ENCODE results near the gene NEURL1. TPM values are rescaled to one million over a fixed set of nuclear protein-coding genes. Genes with fewer than 3 reads are reported as not detected.

The NEURL1 gene
- total RNA-seq, 1 experiment from 2014 or later: 0.10 TPM

DNA sequence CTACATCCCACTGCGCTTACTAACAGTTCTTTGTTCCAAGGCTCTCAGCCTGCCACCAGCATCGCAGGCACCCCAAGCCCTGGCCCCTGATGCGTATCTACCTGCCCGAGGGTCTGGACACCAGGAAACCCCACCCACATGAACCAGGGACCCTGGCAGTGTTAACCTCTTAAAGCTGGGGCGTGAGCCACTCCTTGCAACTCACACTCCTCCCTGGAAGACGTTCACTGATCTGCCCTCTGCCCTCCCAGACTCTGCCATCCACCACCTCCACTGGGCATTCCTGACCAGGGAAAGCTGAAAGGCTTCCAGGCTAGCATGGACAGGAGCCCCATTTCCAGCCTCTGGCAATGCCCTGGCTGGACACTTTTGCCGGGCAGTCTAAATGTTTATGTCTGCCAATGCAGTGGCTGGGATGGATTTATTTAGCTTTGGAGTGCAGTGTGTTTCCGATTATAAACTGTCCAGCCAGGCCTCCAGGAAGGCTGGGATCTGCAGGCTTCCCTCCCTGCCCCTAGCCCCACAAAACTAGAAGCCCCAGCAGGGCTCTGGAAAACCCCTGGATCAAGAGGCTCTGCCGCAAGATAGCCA is 117.5 kb downstream of the NEURL1 start:
- BruUV-seq (replicated peaks): no TSS peak

DNA sequence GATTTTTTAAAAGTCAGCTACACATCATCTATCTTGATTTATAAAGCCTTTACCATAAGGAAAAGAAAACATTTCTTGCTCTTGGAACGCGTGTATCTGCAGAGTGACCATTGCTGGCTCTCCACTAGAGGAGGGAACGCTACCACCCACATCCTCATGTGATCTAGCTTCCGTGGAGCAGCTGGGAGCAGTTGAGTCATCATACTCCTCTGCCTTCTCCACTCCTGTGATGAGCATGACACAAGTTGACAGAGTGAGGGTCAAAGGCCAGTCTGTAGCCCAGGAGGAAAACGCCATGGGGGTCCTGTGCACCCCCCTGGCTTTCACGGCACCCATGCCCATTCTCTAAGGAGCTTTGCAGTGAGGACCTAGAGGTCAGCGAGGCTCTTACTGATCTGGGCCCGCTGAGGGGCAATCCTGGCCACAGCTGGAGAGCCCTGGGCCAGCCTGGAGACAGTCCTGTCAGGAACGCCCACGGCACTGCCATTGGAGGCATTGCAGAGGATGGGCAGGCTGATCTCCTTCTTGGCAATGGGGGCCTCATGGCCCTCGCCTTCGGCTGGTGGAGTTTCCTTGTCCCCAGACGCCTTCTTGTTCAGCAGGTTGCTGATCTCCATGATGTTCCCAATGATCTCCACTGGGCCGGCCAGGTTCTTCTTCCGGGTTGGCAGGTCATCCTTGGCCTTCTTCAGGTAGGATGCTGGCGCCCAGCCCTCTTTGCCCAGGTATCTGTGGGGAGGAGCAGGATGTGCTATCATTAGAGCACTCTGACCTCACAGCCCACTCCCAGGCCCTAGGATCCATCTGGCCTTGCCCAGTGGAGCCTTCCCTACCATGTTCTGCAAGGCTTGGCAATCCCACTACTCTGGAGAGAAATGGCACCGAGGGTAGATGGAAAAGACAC is 119.2 kb downstream of the NEURL1 start:
- intact Hi-C loops (cut with micrococcal nuclease; ENCODE audit: unreplicated experiment): no loop called here
- H3K4me3 ChIP-seq (ENCODE audit: low read depth in 2 of 2, low read length in 2 of 2): no peak overlapping the region
- no peaks in the 10 kb centered on the region for H3K36me3 ChIP-seq (ENCODE audit: control insufficient read depth, insufficient read depth, low read length)
- H3K9me3 ChIP-seq (ENCODE audit: control insufficient read depth, insufficient read depth, low read depth, low read length): no peaks in the 10 kb centered on the region
- in situ Hi-C loops (cut with HindIII; ENCODE audit: low pct_unique_long_range_greater_than_20kb, low sequenced_read_pairs): no loop called here
- no peaks in the 10 kb centered on the region for H3K27me3 ChIP-seq (ENCODE audit: control insufficient read depth, insufficient read depth, low read length)
- no peak for DNase-seq (ENCODE audit: low read depth, low spot score)
- no TSS peak for BruUV-seq (replicated peaks)
- CTCF ChIA-PET: interaction anchor here (0.6 to 1.7 kb wide), 2 partner anchors 44 to 73 kb away, joined by 3 to 5 read pairs; no protein-coding TSS in a partner anchor
- POLR2A ChIA-PET: no interaction called here
- H3K27ac ChIP-seq (ENCODE audit: low read length): no peak overlapping the region
- H3K4me1 ChIP-seq (ENCODE audit: control insufficient read depth, insufficient read depth, low read length): no peaks in the 10 kb centered on the region
- TF ChIP-seq SIN3A (IDR thresholded peaks at IDR 0.05; ENCODE audit: borderline replicate concordance, insufficient read depth, low read depth, low read length) (no peak), TCF7L2 (IDR thresholded peaks at IDR 0.05; ENCODE audit: low read depth, low read length) (no peak), POLR2AphosphoS5 (IDR thresholded peaks at IDR 0.05; ENCODE audit: low read depth, low read length) (no peak)
- TF ChIP-seq, protein P1, sequence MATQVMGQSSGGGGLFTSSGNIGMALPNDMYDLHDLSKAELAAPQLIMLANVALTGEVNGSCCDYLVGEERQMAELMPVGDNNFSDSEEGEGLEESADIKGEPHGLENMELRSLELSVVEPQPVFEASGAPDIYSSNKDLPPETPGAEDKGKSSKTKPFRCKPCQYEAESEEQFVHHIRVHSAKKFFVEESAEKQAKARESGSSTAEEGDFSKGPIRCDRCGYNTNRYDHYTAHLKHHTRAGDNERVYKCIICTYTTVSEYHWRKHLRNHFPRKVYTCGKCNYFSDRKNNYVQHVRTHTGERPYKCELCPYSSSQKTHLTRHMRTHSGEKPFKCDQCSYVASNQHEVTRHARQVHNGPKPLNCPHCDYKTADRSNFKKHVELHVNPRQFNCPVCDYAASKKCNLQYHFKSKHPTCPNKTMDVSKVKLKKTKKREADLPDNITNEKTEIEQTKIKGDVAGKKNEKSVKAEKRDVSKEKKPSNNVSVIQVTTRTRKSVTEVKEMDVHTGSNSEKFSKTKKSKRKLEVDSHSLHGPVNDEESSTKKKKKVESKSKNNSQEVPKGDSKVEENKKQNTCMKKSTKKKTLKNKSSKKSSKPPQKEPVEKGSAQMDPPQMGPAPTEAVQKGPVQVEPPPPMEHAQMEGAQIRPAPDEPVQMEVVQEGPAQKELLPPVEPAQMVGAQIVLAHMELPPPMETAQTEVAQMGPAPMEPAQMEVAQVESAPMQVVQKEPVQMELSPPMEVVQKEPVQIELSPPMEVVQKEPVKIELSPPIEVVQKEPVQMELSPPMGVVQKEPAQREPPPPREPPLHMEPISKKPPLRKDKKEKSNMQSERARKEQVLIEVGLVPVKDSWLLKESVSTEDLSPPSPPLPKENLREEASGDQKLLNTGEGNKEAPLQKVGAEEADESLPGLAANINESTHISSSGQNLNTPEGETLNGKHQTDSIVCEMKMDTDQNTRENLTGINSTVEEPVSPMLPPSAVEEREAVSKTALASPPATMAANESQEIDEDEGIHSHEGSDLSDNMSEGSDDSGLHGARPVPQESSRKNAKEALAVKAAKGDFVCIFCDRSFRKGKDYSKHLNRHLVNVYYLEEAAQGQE (IDR thresholded peaks at IDR 0.05; ENCODE audit: insufficient read depth in 1 of 2, low read depth in 2 of 2, low read length in 1 of 2): no peak
- TF ChIP-seq, protein P2, sequence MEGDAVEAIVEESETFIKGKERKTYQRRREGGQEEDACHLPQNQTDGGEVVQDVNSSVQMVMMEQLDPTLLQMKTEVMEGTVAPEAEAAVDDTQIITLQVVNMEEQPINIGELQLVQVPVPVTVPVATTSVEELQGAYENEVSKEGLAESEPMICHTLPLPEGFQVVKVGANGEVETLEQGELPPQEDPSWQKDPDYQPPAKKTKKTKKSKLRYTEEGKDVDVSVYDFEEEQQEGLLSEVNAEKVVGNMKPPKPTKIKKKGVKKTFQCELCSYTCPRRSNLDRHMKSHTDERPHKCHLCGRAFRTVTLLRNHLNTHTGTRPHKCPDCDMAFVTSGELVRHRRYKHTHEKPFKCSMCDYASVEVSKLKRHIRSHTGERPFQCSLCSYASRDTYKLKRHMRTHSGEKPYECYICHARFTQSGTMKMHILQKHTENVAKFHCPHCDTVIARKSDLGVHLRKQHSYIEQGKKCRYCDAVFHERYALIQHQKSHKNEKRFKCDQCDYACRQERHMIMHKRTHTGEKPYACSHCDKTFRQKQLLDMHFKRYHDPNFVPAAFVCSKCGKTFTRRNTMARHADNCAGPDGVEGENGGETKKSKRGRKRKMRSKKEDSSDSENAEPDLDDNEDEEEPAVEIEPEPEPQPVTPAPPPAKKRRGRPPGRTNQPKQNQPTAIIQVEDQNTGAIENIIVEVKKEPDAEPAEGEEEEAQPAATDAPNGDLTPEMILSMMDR (IDR thresholded peaks at IDR 0.05): no peak
- ATAC-seq: no peak

More for the DNA sequence above, 117.5 kb downstream of the NEURL1 start:
- Histone ChIP-seq H3K36me3 (ENCODE audit: control insufficient read depth, insufficient read depth, low read length) (no peaks in the 10 kb centered on the region), H3K27me3 (ENCODE audit: control insufficient read depth, insufficient read depth, low read length) (no peaks in the 10 kb centered on the region), H3K9me3 (ENCODE audit: control insufficient read depth, insufficient read depth, low read depth, low read length) (no peaks in the 10 kb centered on the region), H3K4me3 (ENCODE audit: low read depth in 2 of 2, low read length in 2 of 2) (no peak overlapping the region), H3K27ac (ENCODE audit: low read length) (no peak overlapping the region), H3K4me1 (ENCODE audit: control insufficient read depth, insufficient read depth, low read length) (no peaks in the 10 kb centered on the region)
- intact Hi-C loops (cut with micrococcal nuclease; ENCODE audit: unreplicated experiment) (no loop called here), in situ Hi-C loops (cut with HindIII; ENCODE audit: low pct_unique_long_range_greater_than_20kb, low sequenced_read_pairs) (no loop called here)
- ATAC-seq (no peak), DNase-seq (ENCODE audit: low read depth, low spot score) (no peak)
- CTCF ChIA-PET: interaction anchor here (1.7 kb wide), 1 partner anchor 75 kb away, joined by 5 read pairs; no protein-coding TSS in a partner anchor
- POLR2A ChIA-PET: no interaction called here
- TF ChIP-seq, protein P2 (IDR thresholded peaks at IDR 0.05): no peak
- TF ChIP-seq, protein P1 (IDR thresholded peaks at IDR 0.05; ENCODE audit: insufficient read depth in 1 of 2, low read depth in 2 of 2, low read length in 1 of 2): no peak
- TF ChIP-seq TCF7L2 (IDR thresholded peaks at IDR 0.05; ENCODE audit: low read depth, low read length) (no peak), SIN3A (IDR thresholded peaks at IDR 0.05; ENCODE audit: borderline replicate concordance, insufficient read depth, low read depth, low read length) (no peak), POLR2AphosphoS5 (IDR thresholded peaks at IDR 0.05; ENCODE audit: low read depth, low read length) (no peak)
